Adipocyte (in vitro differentiated cells): ENCODE data around the gene IL4R.
A peak's percentile ranks its signal among the peaks of the same experiment; 100 is the strongest.

Source experiments
- DNase-seq: peaks from one replicate; pipeline ENCODE4 v3.0.0-alpha.2; 2015; ENCODE audit warnings: low read depth
- H3K27me3 ChIP-seq: replicated peaks from 2 replicates; pipeline ENCODE4 v1.7.0; 2013; ENCODE audit warnings: mild to moderate bottlenecking, low read length, moderate library complexity; ENCODE audit not compliant: control insufficient read depth, insufficient read depth
- H3K36me3 ChIP-seq: 2 replicates; pipeline ENCODE4 v1.7.0; 2013; ENCODE audit warnings: low read length, mild to moderate bottlenecking, moderate library complexity; ENCODE audit not compliant: control insufficient read depth, insufficient read depth, severe bottlenecking
- H3K4me1 ChIP-seq: 2 replicates; pipeline ENCODE4 v1.7.0; 2013; ENCODE audit warnings: mild to moderate bottlenecking, low read length, moderate library complexity; ENCODE audit not compliant: control insufficient read depth, insufficient read depth
- H3K4me3 ChIP-seq: 2 replicates; pipeline ENCODE4 v1.7.0; 2013; ENCODE audit warnings: mild to moderate bottlenecking, low read length, moderate library complexity
- H3K9ac ChIP-seq: 2 replicates; pipeline ENCODE4 v1.7.0; 2013; ENCODE audit warnings: mild to moderate bottlenecking, low read length, moderate library complexity
- H3K9me3 ChIP-seq: 2 replicates; pipeline ENCODE4 v1.7.0; 2013; ENCODE audit warnings: mild to moderate bottlenecking, low read length, moderate library complexity; ENCODE audit not compliant: control insufficient read depth

IL4R gene

DNA sequence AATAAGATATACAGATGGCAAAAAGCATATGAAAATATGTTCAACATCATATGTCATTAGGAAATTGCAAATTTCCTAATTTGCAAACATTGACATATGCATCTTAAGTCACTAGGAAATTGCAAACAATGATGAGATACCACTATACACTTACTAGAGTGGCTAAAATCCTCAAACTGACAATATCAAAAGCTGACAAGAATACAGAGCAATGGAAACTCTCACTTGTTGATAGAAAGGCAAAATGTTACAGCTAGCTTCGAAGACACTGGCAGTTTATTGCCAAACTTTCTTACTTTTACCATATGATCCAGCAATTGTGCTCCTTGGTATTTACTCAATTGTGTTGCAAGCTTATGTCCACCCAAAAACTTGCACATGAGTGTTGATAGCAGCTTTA lies 5.0 kb upstream of the IL4R start:
- Histone ChIP-seq H3K4me3 (no peak overlapping the region), H3K36me3 (no peaks in the 10 kb centered on the region), H3K9ac (no peak overlapping the region), H3K4me1 (peaks cover 19% of the 10 kb centered on the region), H3K9me3 (no peaks in the 10 kb centered on the region), H3K27me3 (no peaks in the 10 kb centered on the region)
- no peak for DNase-seq

DNA sequence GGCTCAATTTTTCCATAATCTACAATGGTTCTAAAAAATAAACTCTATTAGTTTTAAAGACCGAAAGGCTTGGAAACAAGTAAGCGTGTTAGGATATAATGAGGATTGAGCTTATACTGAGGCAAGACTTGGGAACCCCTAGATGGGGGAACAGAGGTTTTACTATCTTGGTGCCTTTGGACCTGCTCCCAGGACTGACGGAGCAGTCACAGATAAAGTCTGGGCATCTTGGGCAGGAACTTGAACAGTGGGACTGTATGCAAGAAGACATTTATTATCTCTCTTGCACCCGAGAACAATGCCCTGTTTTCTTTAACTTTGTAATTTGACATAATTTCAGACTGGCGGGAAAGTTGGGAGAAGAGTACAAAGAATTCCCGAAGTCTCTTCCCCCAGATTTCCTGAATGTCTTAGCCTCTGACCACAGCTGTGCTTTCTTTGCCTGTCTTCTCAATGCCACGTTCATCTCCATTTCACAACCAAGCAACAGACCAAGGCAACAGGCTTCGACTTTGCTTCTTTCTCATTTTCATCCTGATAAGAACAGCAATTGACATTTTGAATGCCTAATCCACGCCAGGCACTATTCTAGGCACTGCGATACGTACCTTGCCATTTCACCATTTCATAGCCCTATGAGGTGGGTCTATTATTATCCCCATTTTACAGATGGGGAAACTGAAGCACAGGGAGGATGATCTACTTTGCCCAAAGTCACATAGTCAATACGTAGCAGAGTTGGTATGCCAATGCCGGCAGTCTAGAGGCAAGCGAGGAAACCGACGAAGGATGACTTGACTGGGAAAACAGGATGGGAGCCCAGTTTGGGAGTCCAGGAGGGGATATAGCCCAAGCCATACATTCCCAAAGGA lies 3.0 kb upstream of the IL4R start:
- no peaks in the 10 kb centered on the region for H3K36me3 ChIP-seq
- H3K4me1 ChIP-seq: peaks cover 17% of the 10 kb centered on the region
- no peak for DNase-seq
- H3K9me3 ChIP-seq: no peaks in the 10 kb centered on the region
- H3K9ac ChIP-seq: no peak overlapping the region
- H3K27me3 ChIP-seq: no peaks in the 10 kb centered on the region
- H3K4me3 ChIP-seq: no peak overlapping the region

DNA sequence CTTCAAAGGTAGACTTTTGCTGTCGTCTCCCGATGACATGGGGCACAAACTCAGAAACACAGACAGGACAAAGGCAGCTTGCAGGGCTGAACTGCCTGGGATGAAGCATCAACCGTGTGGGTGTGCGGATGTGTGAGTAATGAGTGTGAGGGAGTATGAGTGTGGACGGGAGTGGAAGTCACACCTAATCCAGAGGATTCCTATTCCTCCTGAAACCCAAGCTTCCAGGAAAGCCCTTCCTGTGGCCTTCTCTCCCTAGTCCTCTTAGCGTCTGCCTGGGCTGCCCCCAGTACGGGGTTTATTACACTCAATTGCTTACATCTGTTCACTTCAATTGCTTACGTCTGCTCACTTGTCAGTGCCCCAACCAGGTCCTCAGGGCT lies 2.3 kb upstream of the IL4R start:
- H3K4me1 ChIP-seq: peaks cover 19% of the 10 kb centered on the region
- H3K27me3 ChIP-seq: no peaks in the 10 kb centered on the region
- H3K9ac ChIP-seq: no peak overlapping the region
- H3K36me3 ChIP-seq: no peaks in the 10 kb centered on the region
- H3K9me3 ChIP-seq: no peaks in the 10 kb centered on the region
- no peak overlapping the region for H3K4me3 ChIP-seq
- DNase-seq: no peak

DNA sequence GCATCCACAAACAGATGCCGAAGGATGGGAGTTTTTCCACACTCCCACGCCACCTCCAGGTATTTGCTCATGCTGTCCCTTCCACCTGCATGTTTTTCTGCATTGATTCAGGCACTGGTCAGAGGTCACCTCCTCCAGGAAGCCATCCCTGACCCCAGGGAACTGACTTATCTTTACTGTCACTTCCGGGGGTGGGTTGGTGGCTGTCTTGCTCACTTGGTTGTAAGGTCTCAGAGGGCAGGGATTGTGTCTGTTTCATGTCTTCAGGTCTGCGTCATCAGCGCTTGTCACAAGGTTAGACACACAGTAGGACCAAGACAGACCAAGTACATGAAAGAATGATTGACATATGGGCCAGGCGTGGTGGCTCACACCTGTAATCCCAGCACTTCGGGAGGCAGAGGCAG lies 1.9 kb upstream of the IL4R start:
- Histone ChIP-seq H3K36me3 (no peaks in the 10 kb centered on the region), H3K27me3 (no peaks in the 10 kb centered on the region), H3K9me3 (no peaks in the 10 kb centered on the region), H3K4me1 (peaks cover 19% of the 10 kb centered on the region), H3K9ac (no peak overlapping the region), H3K4me3 (no peak overlapping the region)
- DNase-seq: no peak

DNA sequence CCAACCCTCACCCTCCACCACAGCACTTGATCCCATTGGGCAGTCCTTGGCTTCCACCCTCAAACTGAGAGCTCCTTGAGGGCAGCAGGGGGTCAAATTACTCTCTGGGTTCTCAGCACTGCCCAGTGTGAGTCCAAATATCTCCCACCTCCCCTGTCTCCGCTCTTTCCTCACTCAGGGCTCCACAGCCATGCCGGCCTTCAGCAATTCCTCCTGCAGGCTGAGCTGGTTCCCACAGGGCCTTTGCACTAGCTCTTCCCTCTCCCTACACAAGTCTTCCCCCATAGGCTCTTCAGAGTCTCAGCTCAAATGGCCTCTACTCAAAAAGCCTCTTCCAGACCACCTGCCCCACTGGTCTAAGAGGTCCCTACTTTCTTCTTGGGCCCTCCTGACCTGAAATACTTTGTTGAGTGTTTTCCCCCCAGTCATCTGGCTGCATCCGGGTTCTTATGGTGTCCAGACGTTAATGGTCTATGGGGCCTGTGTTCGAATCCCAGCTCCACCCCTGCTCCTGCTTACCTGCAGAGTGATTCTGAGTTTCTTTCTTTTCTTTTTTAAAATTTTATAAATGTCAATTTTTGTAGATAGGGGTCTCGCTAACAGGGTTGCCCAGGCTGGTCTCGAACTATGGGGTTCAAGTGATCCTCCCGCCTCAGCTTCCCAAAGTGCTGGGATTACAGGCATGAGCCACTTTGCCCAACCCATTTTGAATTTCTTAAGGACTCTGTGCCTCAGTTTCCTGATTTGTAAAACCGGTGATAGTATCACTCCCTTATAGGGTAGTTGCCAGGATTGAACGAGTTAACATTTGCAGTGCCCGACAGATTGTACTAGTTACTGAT lies 973 bp upstream of the IL4R start:
- no peaks in the 10 kb centered on the region for H3K27me3 ChIP-seq

DNA sequence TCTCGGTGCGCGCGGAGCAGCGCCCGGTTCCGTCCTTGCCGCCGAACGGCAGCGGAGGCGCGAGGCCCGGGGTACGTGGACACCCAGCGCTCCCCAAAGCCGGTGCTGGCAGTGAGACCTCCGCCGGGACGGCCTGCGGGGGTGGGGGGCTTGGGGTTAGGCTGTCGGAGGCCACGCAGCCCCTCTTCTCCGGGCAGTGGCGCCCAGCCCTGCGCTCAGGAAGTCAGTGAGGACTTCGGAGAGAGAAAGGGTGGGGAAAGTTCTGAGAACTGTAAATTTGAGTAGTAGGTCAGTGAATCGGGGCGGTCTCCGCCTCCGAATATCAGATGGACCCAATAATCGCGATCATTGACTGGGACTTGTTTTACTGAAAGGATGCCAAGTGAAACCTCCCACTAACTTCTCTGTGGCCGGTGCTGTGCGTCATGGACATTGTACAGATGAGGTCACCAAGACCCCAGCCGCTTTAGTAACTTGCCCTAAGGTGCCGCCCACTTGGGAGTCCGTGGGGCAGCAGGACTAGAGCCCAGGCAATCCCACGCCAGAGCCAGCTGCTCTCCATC lies 468 bp downstream of the IL4R start:
- no peaks in the 10 kb centered on the region for H3K36me3 ChIP-seq
- H3K4me3 ChIP-seq: peak overlapping the region; percentile 86
- DNase-seq: peak; percentile 75
- H3K27me3 ChIP-seq: no peaks in the 10 kb centered on the region
- peaks cover 19% of the 10 kb centered on the region for H3K4me1 ChIP-seq
- H3K9me3 ChIP-seq: no peaks in the 10 kb centered on the region
- peak overlapping the region; percentile 90 for H3K9ac ChIP-seq

More for the DNA sequence above, 973 bp upstream of the IL4R start:
- DNase-seq: no peak
- Histone ChIP-seq H3K4me3 (peak overlapping the region; percentile 86), H3K9ac (peak overlapping the region; percentile 90), H3K36me3 (no peaks in the 10 kb centered on the region), H3K9me3 (no peaks in the 10 kb centered on the region), H3K4me1 (peaks cover 19% of the 10 kb centered on the region)

DNA sequence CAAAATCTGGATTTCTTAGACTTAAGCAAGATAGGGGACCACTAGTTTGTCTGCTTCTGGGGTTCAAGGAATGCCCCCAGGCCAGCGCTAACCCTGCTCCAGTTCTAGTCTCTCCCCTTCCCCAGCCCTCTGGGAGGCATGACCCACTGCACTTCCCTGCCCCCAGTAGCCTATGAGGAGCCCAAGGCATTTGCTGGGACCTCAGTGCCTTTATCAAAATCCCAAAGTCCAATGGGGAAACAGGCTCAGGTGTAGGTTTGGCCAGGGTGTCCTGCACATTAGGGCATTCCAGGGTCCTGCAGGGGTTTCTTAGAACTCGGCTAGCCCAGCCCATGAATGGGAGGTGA lies 1.2 kb downstream of the IL4R start:
- Histone ChIP-seq H3K36me3 (no peaks in the 10 kb centered on the region), H3K9me3 (no peaks in the 10 kb centered on the region), H3K9ac (peak overlapping the region; percentile 55), H3K27me3 (no peaks in the 10 kb centered on the region), H3K4me3 (peak overlapping the region; percentile 64), H3K4me1 (peaks cover 19% of the 10 kb centered on the region)
- no peak for DNase-seq

DNA sequence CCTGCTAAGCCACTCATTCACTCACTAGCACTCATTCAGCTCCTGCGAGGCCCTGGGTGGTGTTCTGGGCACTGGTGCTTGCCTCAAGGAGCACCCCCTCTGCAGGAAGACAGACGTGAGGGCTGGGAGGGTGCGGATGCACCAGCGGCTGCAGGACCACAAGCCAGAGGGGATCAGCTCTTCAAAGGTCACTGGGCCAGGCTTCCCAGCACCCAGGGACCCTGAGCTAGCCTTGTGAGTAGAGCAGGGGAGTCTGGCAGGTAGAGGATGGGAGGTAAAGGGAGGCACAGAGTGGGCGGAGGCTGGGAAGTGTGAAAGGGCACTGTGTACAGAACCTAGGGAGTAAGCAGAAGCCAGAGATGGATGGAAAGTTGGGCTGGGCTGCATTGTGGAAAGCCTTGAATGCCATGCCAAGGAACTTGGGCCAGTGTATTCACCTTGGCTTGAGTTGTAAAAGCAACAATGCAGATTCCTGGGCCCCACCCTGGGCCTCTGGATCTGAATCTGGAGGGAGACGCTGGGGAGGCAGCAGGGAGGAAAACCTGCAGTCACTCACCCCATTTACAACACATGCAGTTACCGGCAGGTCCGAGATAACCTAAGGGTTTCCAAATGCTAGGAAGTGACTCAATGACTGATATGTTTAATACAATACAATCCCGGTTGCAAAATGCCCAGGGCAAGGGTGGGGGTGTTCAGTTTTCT lies 1.7 kb downstream of the IL4R start:
- no peaks in the 10 kb centered on the region for H3K36me3 ChIP-seq
- peak; percentile 27 for DNase-seq
- H3K4me3 ChIP-seq: peak overlapping the region; percentile 64
- peaks cover 22% of the 10 kb centered on the region for H3K4me1 ChIP-seq
- H3K9ac ChIP-seq: peak overlapping the region; percentile 55
- H3K9me3 ChIP-seq: no peaks in the 10 kb centered on the region
- no peaks in the 10 kb centered on the region for H3K27me3 ChIP-seq

DNA sequence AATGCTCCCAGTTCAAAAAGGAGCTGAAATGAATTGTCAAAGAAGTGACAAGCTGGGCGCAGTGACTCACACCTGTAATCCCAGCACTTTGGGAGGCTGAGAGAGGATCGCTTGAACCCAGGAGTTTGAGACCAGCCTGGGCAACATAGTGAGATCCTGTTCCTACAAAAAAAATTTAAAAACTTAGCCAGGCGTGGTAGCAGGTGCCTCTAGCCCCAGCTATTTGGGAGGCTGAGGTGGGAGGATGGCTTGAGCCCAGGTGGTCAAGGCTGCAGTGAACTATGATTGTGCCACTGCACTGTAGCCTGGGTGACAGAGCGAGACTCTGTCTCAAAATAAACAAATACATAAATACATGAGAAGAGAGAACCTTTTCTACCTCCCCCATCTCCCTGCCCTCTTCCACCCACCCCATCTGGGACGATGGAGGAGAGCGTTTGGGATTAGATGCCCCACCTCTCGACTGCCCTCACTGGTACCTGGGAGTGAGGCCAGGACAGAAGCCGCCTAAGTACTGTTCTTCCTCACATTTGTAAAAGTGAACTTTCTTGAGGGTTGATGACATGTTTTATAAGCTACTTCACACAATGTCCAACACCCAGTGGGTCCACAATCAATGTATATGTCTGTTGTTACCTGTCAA lies 2.4 kb downstream of the IL4R start:
- H3K9ac ChIP-seq: no peak overlapping the region
- peaks cover 26% of the 10 kb centered on the region for H3K4me1 ChIP-seq
- peak overlapping the region; percentile 64 for H3K4me3 ChIP-seq
- H3K27me3 ChIP-seq: no peaks in the 10 kb centered on the region
- no peak for DNase-seq
- no peaks in the 10 kb centered on the region for H3K9me3 ChIP-seq
- no peaks in the 10 kb centered on the region for H3K36me3 ChIP-seq

DNA sequence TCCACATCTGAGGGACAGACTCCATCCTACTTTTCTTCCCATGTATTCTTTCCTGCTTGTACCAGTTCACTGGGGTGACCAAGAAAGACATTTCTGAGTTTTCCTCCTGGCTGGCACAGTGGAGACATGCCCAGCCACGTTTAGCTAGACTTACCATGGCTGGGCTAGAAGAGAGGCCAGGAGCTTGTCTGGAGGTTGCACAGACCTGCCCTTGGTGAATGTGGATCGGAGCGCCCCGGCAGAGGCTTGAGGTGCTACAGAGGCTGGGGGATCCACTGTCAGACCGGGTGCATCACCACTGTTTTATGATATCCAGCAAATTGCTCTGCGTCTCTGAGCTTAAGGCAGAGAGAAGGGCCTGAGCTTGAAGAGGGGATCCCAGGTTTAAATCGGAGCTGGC lies 3.5 kb downstream of the IL4R start:
- H3K4me3 ChIP-seq: no peak overlapping the region
- no peaks in the 10 kb centered on the region for H3K36me3 ChIP-seq
- no peak for DNase-seq
- H3K9ac ChIP-seq: no peak overlapping the region
- H3K27me3 ChIP-seq: no peaks in the 10 kb centered on the region
- H3K9me3 ChIP-seq: no peaks in the 10 kb centered on the region
- peaks cover 34% of the 10 kb centered on the region for H3K4me1 ChIP-seq
